ENCODE measurements around the gene DTNBP1. TPM values are rescaled to one million over a fixed set of nuclear protein-coding genes. Genes with fewer than 3 reads are reported as not detected.

Gene DTNBP1
- polyA plus RNA-seq, 12 donors, result 13.6 to 21.7 (median 17.4) TPM; not detected in 1

GRCh38 chr6:15626878-15627674 is 35.8 kb downstream of the DTNBP1 start:
- no peak for DNase-seq

- no peak for DNase-seq
Observed at GRCh38 chr6:15626160-15626559, 36.7 kb downstream of the DTNBP1 start.

GRCh38 chr6:15623276-15624116 is 39.3 kb downstream of the DTNBP1 start:
- DNase-seq, result no peak

- DNase-seq, result no peak
Observed at GRCh38 chr6:15622045-15622740, 40.6 kb downstream of the DTNBP1 start.

GRCh38 chr6:15621203-15622044 is 41.4 kb downstream of the DTNBP1 start:
- DNase-seq, result no peak

GRCh38 chr6:15620611-15621010 is 42.2 kb downstream of the DTNBP1 start:
- DNase-seq, result no peak

GRCh38 chr6:15619330-15619729 is 43.5 kb downstream of the DTNBP1 start:
- no peak for DNase-seq

GRCh38 chr6:15618685-15619084 is 44.1 kb downstream of the DTNBP1 start:
- no peak for DNase-seq

GRCh38 chr6:15616261-15616660 is 46.6 kb downstream of the DTNBP1 start:
- no peak for DNase-seq

GRCh38 chr6:15615802-15616201 is 47.0 kb downstream of the DTNBP1 start:
- DNase-seq, result no peak

- no peak for DNase-seq
Observed at GRCh38 chr6:15614277-15614676, 48.6 kb downstream of the DTNBP1 start.

GRCh38 chr6:15608396-15608795 is 54.4 kb downstream of the DTNBP1 start:
- DNase-seq, result no peak

GRCh38 chr6:15607603-15608002 is 55.2 kb downstream of the DTNBP1 start:
- no peak for DNase-seq

- DNase-seq, result no peak
Observed at GRCh38 chr6:15606347-15606746, 56.5 kb downstream of the DTNBP1 start.

- no peak for DNase-seq
Observed at GRCh38 chr6:15604843-15605242, 58.0 kb downstream of the DTNBP1 start.

- no peak for DNase-seq
Observed at GRCh38 chr6:15602154-15602553, 60.7 kb downstream of the DTNBP1 start.

- no peak for DNase-seq
Observed at GRCh38 chr6:15598273-15598798, 64.5 kb downstream of the DTNBP1 start.

GRCh38 chr6:15596186-15596896 is 66.5 kb downstream of the DTNBP1 start:
- no peak for DNase-seq

GRCh38 chr6:15595461-15596173 is 67.2 kb downstream of the DTNBP1 start:
- DNase-seq, result no peak

Measured in muscle of arm (tissue), 12 donors.